ENCODE data around the gene FCMR.

FCMR gene

DNA sequence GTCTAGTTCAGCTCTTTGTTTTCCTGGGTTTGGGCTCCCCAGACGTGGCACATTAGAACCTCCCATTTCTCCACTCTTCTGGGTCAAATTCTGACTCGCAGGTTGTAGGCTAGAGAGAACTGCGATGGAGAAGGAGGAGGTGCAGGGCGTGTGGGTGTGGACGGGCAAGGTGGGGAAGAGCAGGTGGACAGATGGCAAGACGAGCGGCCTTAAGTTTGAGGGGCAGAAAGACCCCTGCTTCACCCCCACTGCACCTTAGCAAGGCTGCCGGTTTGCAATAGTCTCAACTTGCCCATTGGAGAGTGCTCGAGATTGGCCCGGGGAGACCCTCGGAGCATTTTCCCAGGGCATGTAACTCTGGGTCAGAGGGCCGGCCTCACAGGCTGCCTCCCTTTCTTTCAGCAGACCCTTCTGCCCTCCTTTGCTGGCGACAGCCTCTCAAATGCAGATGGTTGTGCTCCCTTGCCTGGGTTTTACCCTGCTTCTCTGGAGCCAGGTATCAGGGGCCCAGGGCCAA is 22.8 kb downstream of the FCMR start:
- no peak for DNase-seq (ENCODE audit: extremely low read depth, low read depth)
- TF ChIP-seq, protein P1, sequence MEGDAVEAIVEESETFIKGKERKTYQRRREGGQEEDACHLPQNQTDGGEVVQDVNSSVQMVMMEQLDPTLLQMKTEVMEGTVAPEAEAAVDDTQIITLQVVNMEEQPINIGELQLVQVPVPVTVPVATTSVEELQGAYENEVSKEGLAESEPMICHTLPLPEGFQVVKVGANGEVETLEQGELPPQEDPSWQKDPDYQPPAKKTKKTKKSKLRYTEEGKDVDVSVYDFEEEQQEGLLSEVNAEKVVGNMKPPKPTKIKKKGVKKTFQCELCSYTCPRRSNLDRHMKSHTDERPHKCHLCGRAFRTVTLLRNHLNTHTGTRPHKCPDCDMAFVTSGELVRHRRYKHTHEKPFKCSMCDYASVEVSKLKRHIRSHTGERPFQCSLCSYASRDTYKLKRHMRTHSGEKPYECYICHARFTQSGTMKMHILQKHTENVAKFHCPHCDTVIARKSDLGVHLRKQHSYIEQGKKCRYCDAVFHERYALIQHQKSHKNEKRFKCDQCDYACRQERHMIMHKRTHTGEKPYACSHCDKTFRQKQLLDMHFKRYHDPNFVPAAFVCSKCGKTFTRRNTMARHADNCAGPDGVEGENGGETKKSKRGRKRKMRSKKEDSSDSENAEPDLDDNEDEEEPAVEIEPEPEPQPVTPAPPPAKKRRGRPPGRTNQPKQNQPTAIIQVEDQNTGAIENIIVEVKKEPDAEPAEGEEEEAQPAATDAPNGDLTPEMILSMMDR (IDR thresholded peaks at IDR 0.05; ENCODE audit: low read depth, low read length) = no peak

- TF ChIP-seq, protein P1 (IDR thresholded peaks at IDR 0.05; ENCODE audit: low read depth, low read length) = no peak
- DNase-seq (ENCODE audit: extremely low read depth, low read depth) = no peak
Measured at GRCh38 chr1:206898089-206898914, 23.4 kb downstream of the FCMR start.

GRCh38 chr1:206897175-206897574 is 24.6 kb downstream of the FCMR start, which contains the start of gene IL24:
IL24 (plus strand) TSS chr1:206897443; CDS start chr1:206897833, 390 bp downstream.
- DNase-seq (ENCODE audit: extremely low read depth, low read depth) = no peak
- TF ChIP-seq, protein P1 (IDR thresholded peaks at IDR 0.05; ENCODE audit: low read depth, low read length) = no peak

DNA sequence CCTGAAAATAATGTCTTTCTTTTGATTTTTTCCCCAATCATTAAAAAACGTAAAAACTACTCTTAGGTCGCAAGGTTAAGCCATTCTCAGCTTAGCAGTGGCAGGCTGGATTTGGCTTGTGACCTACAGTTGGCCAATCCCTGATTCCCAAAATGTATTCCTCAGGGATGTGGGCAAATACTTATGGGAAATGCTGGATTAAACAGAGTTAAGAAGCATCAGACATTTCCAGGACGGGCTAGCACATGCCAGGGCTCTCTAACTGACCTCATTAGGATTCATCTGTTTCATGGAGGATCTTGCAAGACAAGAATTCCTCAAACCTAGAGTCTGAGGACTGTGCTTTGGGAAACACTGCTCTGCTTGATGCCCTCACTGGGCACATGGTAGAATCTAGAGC is 25.5 kb downstream of the FCMR start:
- TF ChIP-seq, protein P1 (IDR thresholded peaks at IDR 0.05; ENCODE audit: low read depth, low read length) = no peak
- no peak for DNase-seq (ENCODE audit: extremely low read depth, low read depth)

DNA sequence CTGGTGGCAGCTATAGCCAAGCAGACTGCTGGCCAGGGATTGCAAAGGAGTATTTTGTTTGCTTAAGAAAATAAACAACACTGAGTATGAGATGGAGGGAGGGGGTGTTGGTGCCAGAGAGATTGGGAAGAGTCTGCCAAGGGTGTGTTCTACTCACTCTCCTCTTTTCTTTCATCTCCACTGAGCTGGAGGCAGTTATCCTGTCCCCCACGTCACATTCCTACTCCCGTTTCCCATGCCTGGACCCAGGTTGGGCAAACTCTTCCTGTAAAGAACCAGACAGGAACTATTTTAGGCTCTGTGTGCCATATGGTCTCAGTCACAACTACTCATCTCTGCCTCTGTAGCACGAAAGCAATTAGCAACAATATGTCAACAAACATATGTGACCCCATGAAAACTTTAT is 25.9 kb downstream of the FCMR start:
- TF ChIP-seq, protein P1 (IDR thresholded peaks at IDR 0.05; ENCODE audit: low read depth, low read length) = no peak
- DNase-seq (ENCODE audit: extremely low read depth, low read depth) = peak; percentile 82

- TF ChIP-seq, protein P1 (IDR thresholded peaks at IDR 0.05; ENCODE audit: low read depth, low read length) = no peak
- DNase-seq (ENCODE audit: extremely low read depth, low read depth) = no peak
Measured at GRCh38 chr1:206895325-206895724, 26.4 kb downstream of the FCMR start.

DNA sequence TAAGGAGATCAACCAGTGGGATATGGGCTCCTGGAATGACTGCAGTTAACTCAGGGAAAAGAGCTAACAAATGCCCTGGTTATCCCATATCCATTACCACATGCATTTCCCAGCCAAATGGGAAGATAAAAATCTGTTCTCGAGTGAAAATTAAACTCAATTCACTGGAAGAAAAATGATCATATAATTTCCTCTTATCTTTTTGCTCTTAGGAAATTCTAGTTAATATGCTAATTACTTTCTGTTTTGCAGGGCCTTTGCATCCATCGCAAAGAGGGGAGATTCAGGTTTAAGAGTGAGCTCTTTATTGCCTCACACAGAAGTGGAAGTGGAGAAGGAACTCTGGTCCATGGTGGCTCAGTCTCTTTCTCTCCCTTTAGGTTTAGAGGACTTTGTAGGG is 28.4 kb downstream of the FCMR start:
- no peak for DNase-seq (ENCODE audit: extremely low read depth, low read depth)
- TF ChIP-seq, protein P1 (IDR thresholded peaks at IDR 0.05; ENCODE audit: low read depth, low read length) = no peak

Data from AG09319 (cell line).